WERI-Rb-1 (cell line): ENCODE results near the gene KRTAP10-2.
"Not testable (repeated sequence)": the region's sequence is repeated elsewhere in the genome, so short reads cannot be mapped to it uniquely, and the experiment has no call there.

Experiments used
- DNase-seq: peaks from one replicate; pipeline ENCODE4 v3.0.0-alpha.2; 2020
- H3K27ac ChIP-seq: fragments of 250-450 bp; sonication (Bioruptor Pico); 2 replicates; pipeline ENCODE4 v1.5.1; 2020; ENCODE audit warnings: mild to moderate bottlenecking, moderate library complexity
- H3K27me3 ChIP-seq: fragments of 250-450 bp; sonication (Bioruptor Pico); 2 replicates; pipeline ENCODE4 v1.5.1; 2021; ENCODE audit warnings: mild to moderate bottlenecking, low read depth, moderate library complexity; ENCODE audit not compliant: insufficient read depth, severe bottlenecking
- H3K36me3 ChIP-seq: fragments of 250-450 bp; sonication (Bioruptor Pico); 2 replicates; pipeline ENCODE4 v1.5.1; 2020; ENCODE audit warnings: mild to moderate bottlenecking, moderate library complexity
- H3K4me3 ChIP-seq: 2 replicates; pipeline ENCODE4 v1.5.1; 2011; ENCODE audit warnings: low read depth, mild to moderate bottlenecking, control low read depth, low read length
- H3K9me3 ChIP-seq: fragments of 250-450 bp; sonication (Bioruptor Pico); 2 replicates; pipeline ENCODE4 v1.5.1; 2021; ENCODE audit warnings: mild to moderate bottlenecking, moderate library complexity; ENCODE audit not compliant: severe bottlenecking
- TF ChIP-seq, protein P1 (sequence below): IDR thresholded peaks from 2 replicates; pipeline ENCODE4 v1.5.1; 2011; ENCODE audit warnings: low read depth, mild to moderate bottlenecking, control low read depth, inconsistent platforms, low read length

The KRTAP10-2 gene

GRCh38 chr21:44582055-44582454 lies 30.8 kb upstream of the KRTAP10-2 start:
- TF ChIP-seq, protein P1, sequence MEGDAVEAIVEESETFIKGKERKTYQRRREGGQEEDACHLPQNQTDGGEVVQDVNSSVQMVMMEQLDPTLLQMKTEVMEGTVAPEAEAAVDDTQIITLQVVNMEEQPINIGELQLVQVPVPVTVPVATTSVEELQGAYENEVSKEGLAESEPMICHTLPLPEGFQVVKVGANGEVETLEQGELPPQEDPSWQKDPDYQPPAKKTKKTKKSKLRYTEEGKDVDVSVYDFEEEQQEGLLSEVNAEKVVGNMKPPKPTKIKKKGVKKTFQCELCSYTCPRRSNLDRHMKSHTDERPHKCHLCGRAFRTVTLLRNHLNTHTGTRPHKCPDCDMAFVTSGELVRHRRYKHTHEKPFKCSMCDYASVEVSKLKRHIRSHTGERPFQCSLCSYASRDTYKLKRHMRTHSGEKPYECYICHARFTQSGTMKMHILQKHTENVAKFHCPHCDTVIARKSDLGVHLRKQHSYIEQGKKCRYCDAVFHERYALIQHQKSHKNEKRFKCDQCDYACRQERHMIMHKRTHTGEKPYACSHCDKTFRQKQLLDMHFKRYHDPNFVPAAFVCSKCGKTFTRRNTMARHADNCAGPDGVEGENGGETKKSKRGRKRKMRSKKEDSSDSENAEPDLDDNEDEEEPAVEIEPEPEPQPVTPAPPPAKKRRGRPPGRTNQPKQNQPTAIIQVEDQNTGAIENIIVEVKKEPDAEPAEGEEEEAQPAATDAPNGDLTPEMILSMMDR: no peak
- H3K9me3 ChIP-seq: peaks cover 10% of the 10 kb centered on the region
- no peak for DNase-seq

GRCh38 chr21:44581158-44581557 lies 29.9 kb upstream of the KRTAP10-2 start:
- Histone ChIP-seq H3K4me3 (no peak overlapping the region), H3K27ac (no peak overlapping the region), H3K27me3 (no peaks in the 10 kb centered on the region), H3K9me3 (peaks cover 17% of the 10 kb centered on the region), H3K36me3 (no peaks in the 10 kb centered on the region)
- no peak for DNase-seq
- TF ChIP-seq, protein P1: no peak

More at GRCh38 chr21:44582055-44582454, 30.8 kb upstream of the KRTAP10-2 start:
- Histone ChIP-seq H3K27me3 (no peaks in the 10 kb centered on the region), H3K4me3 (no peak overlapping the region), H3K36me3 (no peaks in the 10 kb centered on the region), H3K27ac (no peak overlapping the region)

GRCh38 chr21:44580231-44580821 lies 29.0 kb upstream of the KRTAP10-2 start, which contains the start of gene KRTAP10-5:
Gene KRTAP10-5 (minus strand): TSS chr21:44580604. CDS start chr21:44580578, 26 bp downstream.
- H3K27ac ChIP-seq: not testable (repeated sequence)

DNA sequence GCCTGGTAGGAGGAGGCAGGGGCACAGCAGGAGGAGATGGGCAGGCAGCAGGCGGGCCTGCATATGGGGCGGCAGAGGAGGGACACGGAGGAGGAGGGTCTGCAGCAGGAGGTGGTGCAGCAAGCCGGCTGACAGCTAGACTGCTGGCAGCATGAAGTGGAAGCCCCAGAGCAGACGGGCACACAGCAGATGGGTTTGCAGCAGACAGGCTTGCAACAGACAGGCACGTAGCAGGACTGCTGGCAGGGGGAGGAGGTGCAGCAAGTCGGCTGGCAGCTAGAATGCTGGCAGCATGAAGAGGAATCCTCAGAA lies 28.5 kb upstream of the KRTAP10-2 start:
- no peak overlapping the region for H3K4me3 ChIP-seq
- H3K9me3 ChIP-seq: peaks cover 17% of the 10 kb centered on the region
- DNase-seq: no peak
- TF ChIP-seq, protein P1: no peak
- no peaks in the 10 kb centered on the region for H3K27me3 ChIP-seq
- no peaks in the 10 kb centered on the region for H3K36me3 ChIP-seq
- H3K27ac ChIP-seq: no peak overlapping the region

More at GRCh38 chr21:44580231-44580821, 29.0 kb upstream of the KRTAP10-2 start, which contains the start of gene KRTAP10-5:
- H3K4me3 ChIP-seq, H3K27me3 ChIP-seq, H3K36me3 ChIP-seq, DNase-seq: not testable (repeated sequence)
- H3K9me3 ChIP-seq: peaks cover 17% of the 10 kb centered on the region

DNA sequence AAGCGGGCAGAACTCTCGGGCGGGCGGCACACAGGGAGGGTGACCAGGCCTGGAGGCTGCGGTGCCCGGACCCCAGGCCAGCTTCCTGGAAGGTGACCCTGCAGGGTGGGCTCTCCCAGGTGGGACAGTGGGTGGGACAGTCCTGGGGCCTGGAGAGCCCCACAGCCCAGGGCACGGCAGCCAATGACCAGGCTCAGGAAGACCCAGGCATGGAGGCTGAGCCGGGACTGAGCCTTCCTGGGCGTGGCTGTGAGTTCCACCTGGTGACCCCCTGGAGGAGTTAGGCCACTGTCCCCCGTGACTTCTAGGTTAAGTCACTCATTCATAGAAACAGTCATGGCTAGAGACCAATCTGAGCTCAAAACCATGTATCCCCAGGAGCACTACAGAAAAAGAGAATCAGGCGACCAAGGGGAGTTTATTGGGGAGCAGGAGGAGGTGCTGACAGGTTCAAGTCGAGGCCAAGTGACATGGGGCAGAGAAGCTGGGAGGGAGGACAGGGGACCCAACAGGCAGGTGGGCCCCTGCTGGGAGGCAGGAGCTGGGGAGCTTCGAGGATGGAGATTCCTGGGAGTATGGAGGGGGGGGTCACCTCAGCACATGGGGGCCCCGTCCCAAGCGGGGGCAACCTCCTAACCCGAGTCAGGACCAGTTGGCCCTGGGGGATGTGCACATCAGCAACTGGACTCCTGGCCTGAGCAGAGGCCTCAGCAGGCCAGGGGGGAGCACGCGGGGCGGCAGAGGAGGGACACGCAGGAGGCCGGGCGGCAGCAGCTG lies 27.9 kb upstream of the KRTAP10-2 start:
- H3K27ac ChIP-seq: no peak overlapping the region
- H3K9me3 ChIP-seq: peaks cover 17% of the 10 kb centered on the region
- no peaks in the 10 kb centered on the region for H3K27me3 ChIP-seq
- no peaks in the 10 kb centered on the region for H3K36me3 ChIP-seq
- TF ChIP-seq, protein P1: no peak
- DNase-seq: no peak
- H3K4me3 ChIP-seq: no peak overlapping the region

DNA sequence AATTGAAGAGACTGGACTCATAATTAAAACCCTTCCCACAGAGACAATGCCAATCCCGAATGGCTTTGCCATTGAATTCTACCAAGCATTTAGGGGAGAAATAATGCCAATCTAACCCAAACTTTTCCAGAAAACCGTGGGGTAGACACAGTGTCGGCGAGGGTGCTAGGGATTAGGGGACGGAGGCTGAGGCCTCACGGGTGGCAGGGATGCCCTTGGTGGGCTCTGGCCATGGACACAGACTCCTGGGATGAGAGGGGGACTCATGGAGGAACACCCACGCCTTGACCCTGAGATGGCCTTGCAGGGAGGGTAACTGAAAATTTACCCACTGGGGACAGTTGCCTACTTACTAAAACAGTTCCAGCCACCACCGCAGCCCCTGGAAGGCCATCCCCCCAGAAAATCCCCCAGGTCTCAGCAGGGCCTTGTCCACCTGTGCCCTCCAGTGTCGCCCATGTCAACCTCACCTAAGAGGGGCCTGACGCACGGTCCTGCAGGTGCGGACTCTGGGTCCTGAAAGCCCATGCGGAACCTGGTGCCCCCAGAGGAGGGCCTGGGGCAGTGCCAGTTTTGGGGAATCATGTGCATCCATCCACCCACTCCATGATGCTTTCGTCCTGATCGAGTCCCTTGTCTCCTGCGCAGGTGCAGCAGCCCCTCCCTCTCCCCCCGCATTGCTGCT lies 27.2 kb upstream of the KRTAP10-2 start:
- DNase-seq: no peak
- no peaks in the 10 kb centered on the region for H3K27me3 ChIP-seq
- H3K9me3 ChIP-seq: peaks cover 17% of the 10 kb centered on the region
- no peak overlapping the region for H3K4me3 ChIP-seq
- TF ChIP-seq, protein P1: no peak
- no peak overlapping the region for H3K27ac ChIP-seq
- H3K36me3 ChIP-seq: no peaks in the 10 kb centered on the region
